Spleen (tissue), 11 donors: ENCODE data around the gene HPGD. TPM values are rescaled to one million over a fixed set of nuclear protein-coding genes. Genes with fewer than 3 reads are reported as not detected.

Experiments
- DNase-seq: peaks from one replicate; pipeline ENCODE4 v3.0.0-alpha.2; 2020
- H3K27ac ChIP-seq, 8 donors: fragments of 200-600 bp; sonication (generic) in 7 of 8; 1 replicate in 4 of 8; 2 replicates in 4 of 8; pipeline versions ENCODE4 v1.5.0 to v1.8.0; 2016 to 2021; ENCODE audit warnings: inconsistent platforms in 4 of 8, mild to moderate bottlenecking in 4 of 8, moderate library complexity in 1 of 8
- H3K27me3 ChIP-seq, 7 donors: fragments of 200-600 bp; sonication (generic) in 6 of 7; replicated peaks in 1 of 7; 1 replicate in 4 of 7; 2 replicates in 3 of 7; pipeline versions ENCODE4 v1.5.0 to v1.8.0; 2016 to 2021; ENCODE audit warnings: inconsistent platforms in 3 of 7, mild to moderate bottlenecking in 1 of 7
- H3K36me3 ChIP-seq, 6 donors: fragments of 200-600 bp; sonication (generic) in 5 of 6; 1 replicate in 4 of 6; 2 replicates in 2 of 6; pipeline versions ENCODE4 v1.5.0 to v1.8.0; 2016 to 2021; ENCODE audit warnings: inconsistent platforms in 2 of 6
- H3K4me1 ChIP-seq, 6 donors: fragments of 200-600 bp; sonication (generic) in 5 of 6; 1 replicate in 3 of 6; 2 replicates in 3 of 6; pipeline versions ENCODE4 v1.5.0 to v1.8.0; 2016 to 2021; ENCODE audit warnings: inconsistent platforms in 3 of 6
- H3K4me3 ChIP-seq, 8 donors: fragments of 200-600 bp; sonication (generic) in 7 of 8; 1 replicate in 4 of 8; 2 replicates in 4 of 8; pipeline versions ENCODE4 v1.5.0 to v1.8.0; 2016 to 2021; ENCODE audit warnings: inconsistent platforms in 4 of 8, mild to moderate bottlenecking in 4 of 8, moderate library complexity in 2 of 8
- H3K9me3 ChIP-seq, 8 donors: fragments of 200-600 bp; sonication (generic) in 7 of 8; 1 replicate in 4 of 8; 2 replicates in 4 of 8; pipeline versions ENCODE4 v1.5.0 to v1.8.0; 2016 to 2021; ENCODE audit warnings: inconsistent platforms in 4 of 8
- CTCF ChIP-seq, 11 experiments: fragments of 200-600 bp in 7 of 11; fragments of 450-650 bp in 4 of 11; sonication (generic) in 4 of 11; IDR thresholded peaks in 8 of 11; conservative IDR thresholded peaks in 3 of 11; 1 replicate in 7 of 11; 2 replicates in 4 of 11; pipeline versions ENCODE4 v1.4.0 to v1.8.0; 2016 to 2021; ENCODE audit warnings: antibody characterized with exemption in 11 of 11, inconsistent platforms in 4 of 11, mild to moderate bottlenecking in 1 of 11
- POLR2A ChIP-seq, 3 donors: fragments of 450-650 bp; IDR thresholded peaks; one replicate each; pipeline ENCODE4 v1.5.1; 2017; ENCODE audit warnings: antibody characterized with exemption in 3 of 3, mild to moderate bottlenecking in 1 of 3
- POLR2AphosphoS5 ChIP-seq, 3 donors: sonication (generic); formaldehyde crosslinking; IDR thresholded peaks; one replicate each; pipeline ENCODE4 v1.5.1; 2017; ENCODE audit warnings: antibody characterized with exemption in 3 of 3
- WGBS, 5 donors: extraction: QIAGEN DNeasy Blood & Tissue Kit in 3 of 5; methylation state at CpG; one replicate each; pipeline versions ENCODE4 v1.1.5 to v1.1.7; 2013 to 2018; 5-methylcytosine and 5-hydroxymethylcytosine counted together
- intact Hi-C: fragments of 100-400 bp; cut with DNase I; formaldehyde crosslinking; loops from one replicate; pipeline ENCODE4 v1.15.0; 2023; ENCODE audit warnings: low total_unique reads
- polyA plus RNA-seq, 3 donors: library from polyadenylated mRNA; stranded (reverse); fragments of 200-250 nt; gene quantifications; one replicate each; pipeline ENCODE4 v1.2.1, GENCODE V29; 2013
- total RNA-seq, 7 donors: library from RNA; depleted of rRNA in 3 of 7; stranded (reverse); fragments of >200 nt in 3 of 7; fragmentation: NEBNext Ultra II Directional in 4 of 7; extraction: Animal tissue kit (Norgen Biotek cat#: 25700) in 4 of 7; gene quantifications; one replicate each; pipeline versions ENCODE4 v1.1.0 to v1.2.1, GENCODE V29; 2016 to 2021
- donor health status: healthy with polysubstance abuse.
- donor health status: DM: no; HTN: no; CAD: no; lungs with moderate emphysema.
- donor health status: DM: no; HTN: no; CAD: no.
- donor health status: Bipolar disorder and iron deficiency.
- donor health status: healthy.
- donor health status: DM: no; HTN: no; CAD: no.
- donor health status: DM: yes; HTN: yes; CAD: no.

The HPGD gene
- total and polyA plus RNA-seq, 10 donors: 2.6 to 40.5 (median 12.3) TPM

- H3K9me3 ChIP-seq: no peaks in the 10 kb centered on the region
- WGBS, 5 donors: 68 to 90% (median 83%) methylated on average over 2 of the region's 2 CpGs
- TF ChIP-seq POLR2A (IDR thresholded peaks at IDR 0.05): no peak
- no peak for TF ChIP-seq CTCF (IDR thresholded peaks at IDR 0.05 in 8 of 11, conservative IDR thresholded peaks at IDR 0.05 in 3 of 11)
- no peak for TF ChIP-seq POLR2AphosphoS5 (IDR thresholded peaks at IDR 0.05)
- H3K4me3 ChIP-seq: no peak overlapping the region
- H3K36me3 ChIP-seq: no peaks in the 10 kb centered on the region
- DNase-seq: no peak
- H3K4me1 ChIP-seq: no peaks in the 10 kb centered on the region
- H3K27ac ChIP-seq: no peak overlapping the region
- H3K27me3 ChIP-seq: no peaks in the 10 kb centered on the region
- intact Hi-C loops: no loop called here
Observed at GRCh38 chr4:174559894-174560293, 37.6 kb upstream of the HPGD start.

- TF ChIP-seq POLR2AphosphoS5 (IDR thresholded peaks at IDR 0.05) (no peak), CTCF (IDR thresholded peaks at IDR 0.05 in 8 of 11, conservative IDR thresholded peaks at IDR 0.05 in 3 of 11) (no peak), POLR2A (IDR thresholded peaks at IDR 0.05) (no peak)
- intact Hi-C loops: no loop called here
- Histone ChIP-seq H3K4me1 (no peaks in the 10 kb centered on the region), H3K27ac (no peak overlapping the region), H3K9me3 (peaks cover 0 to 7% (median under 1%) of the 10 kb centered on the region in 8 donors), H3K4me3 (no peak overlapping the region), H3K27me3 (no peaks in the 10 kb centered on the region), H3K36me3 (no peaks in the 10 kb centered on the region)
- 80 to 95% (median 82%) methylated on average over 4 of the region's 4 CpGs for WGBS, 5 donors
- DNase-seq: no peak
Observed at GRCh38 chr4:174555789-174556630, 33.7 kb upstream of the HPGD start.

GRCh38 chr4:174554231-174554728 lies 32.0 kb upstream of the HPGD start:
- DNase-seq: no peak
- no peak overlapping the region for H3K27ac ChIP-seq
- H3K4me3 ChIP-seq: no peak overlapping the region
- no peaks in the 10 kb centered on the region for H3K36me3 ChIP-seq
- H3K9me3 ChIP-seq: peaks cover 0 to 7% (median 2%) of the 10 kb centered on the region in 8 donors
- no peaks in the 10 kb centered on the region for H3K27me3 ChIP-seq
- no peaks in the 10 kb centered on the region for H3K4me1 ChIP-seq
- intact Hi-C loops: no loop called here
- TF ChIP-seq POLR2AphosphoS5 (IDR thresholded peaks at IDR 0.05): no peak

- Histone ChIP-seq H3K36me3 (no peaks in the 10 kb centered on the region), H3K4me1 (no peaks in the 10 kb centered on the region), H3K4me3 (no peak overlapping the region), H3K27me3 (no peaks in the 10 kb centered on the region), H3K9me3 (peaks cover 0 to 7% (median 2%) of the 10 kb centered on the region in 8 donors), H3K27ac (no peak overlapping the region)
- TF ChIP-seq CTCF (IDR thresholded peaks at IDR 0.05 in 8 of 11, conservative IDR thresholded peaks at IDR 0.05 in 3 of 11) (no peak), POLR2AphosphoS5 (IDR thresholded peaks at IDR 0.05) (no peak), POLR2A (IDR thresholded peaks at IDR 0.05) (no peak)
- DNase-seq: no peak
- 61 to 83% (median 69%) methylated on average over 2 of the region's 2 CpGs for WGBS, 5 donors
- intact Hi-C loops: no loop called here
Observed at GRCh38 chr4:174553828-174554227, 31.5 kb upstream of the HPGD start.
